Activated T-cell treated with anti-CD3 and anti-CD28 coated beads for 48 hours (primary cell): ENCODE measurements around the gene PFKL.

ENCODE experiments used
- DNase-seq: peaks from one replicate; pipeline ENCODE4 v3.0.0-alpha.2; 2020; ENCODE audit warnings: low read depth

The PFKL gene

DNA sequence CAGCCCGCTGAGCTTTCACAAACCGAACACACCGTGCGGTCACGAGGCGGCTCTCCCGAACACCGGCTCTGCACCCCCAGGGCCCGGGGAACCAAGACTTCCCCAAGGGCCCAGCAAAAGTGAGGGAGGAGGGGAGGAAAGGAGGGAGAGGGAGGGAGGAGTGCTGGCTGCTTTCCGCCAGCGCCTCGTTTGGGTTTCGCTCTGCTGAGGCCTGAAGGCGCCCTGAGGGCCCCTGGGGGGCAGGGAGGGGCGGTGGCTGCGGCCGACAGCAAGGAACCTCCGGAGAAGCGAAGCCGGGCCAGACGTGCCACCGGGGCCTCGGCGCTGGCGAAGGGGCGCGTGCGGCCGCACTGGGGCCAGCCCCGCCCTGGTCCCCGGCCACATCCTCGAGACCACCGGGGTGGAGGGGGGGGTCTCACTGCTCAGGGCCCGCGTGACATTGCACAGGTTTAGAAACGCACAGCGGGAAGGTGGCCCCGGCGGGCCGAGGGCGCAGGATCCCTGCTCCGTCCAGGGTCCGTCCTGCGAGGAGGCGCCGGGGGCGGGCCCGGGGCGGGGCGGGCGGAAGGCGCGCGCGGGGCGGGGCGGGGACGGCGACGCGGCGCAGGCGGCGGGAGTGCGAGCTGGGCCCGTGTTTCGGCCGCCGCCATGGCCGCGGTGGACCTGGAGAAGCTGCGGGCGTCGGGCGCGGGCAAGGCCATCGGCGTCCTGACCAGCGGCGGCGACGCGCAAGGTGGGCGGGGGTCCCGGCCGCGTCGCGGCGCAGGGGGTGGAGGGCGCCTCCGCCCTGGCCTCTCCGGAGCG, at the start of gene PFKL:
TSS of gene PFKL (plus strand) at position 596 of the 804 bp plus-strand sequence. CDS start at position 649, 53 bp downstream.
- peak; percentile 77 for DNase-seq

GRCh38 chr21:44253832-44254710, 45.8 kb upstream of the PFKL start:
- DNase-seq: no peak

- no peak for DNase-seq
Measured at GRCh38 chr21:44255511-44255981, 44.3 kb upstream of the PFKL start.

DNA sequence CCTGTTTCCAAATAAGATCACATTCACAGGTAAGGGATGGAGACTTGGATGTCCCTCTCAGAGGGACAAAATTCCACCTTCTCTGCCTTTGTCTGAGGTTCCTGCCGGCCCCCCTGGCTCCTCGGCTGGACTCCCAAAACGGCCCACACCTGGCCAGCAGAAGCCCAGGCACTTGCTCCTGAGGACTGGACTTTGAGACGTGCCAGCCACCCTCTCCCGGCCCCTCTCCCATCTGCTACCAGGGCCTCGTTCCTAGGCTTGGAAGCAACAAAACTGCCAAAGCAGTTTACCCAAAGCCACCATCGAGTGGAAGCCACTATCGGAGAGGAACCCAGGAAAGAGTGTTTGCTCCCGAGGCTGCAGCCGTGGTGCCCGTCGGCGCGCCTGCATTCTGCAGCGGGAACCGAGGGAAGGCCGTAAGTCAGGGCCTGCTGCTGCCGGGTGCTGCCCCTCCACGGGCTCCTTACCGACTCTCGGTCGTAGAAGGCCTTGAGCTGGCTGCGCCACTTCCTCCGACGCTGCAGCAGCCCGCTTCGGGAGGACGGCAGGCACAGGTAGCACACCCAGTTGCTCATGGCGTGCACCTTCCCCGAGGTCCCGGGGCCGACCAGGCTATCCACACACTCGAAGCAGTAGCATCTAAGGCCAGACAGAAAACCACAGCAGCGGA, 41.7 kb upstream of the PFKL start:
- no peak for DNase-seq

GRCh38 chr21:44259082-44259705, 40.7 kb upstream of the PFKL start:
- DNase-seq: no peak

DNA sequence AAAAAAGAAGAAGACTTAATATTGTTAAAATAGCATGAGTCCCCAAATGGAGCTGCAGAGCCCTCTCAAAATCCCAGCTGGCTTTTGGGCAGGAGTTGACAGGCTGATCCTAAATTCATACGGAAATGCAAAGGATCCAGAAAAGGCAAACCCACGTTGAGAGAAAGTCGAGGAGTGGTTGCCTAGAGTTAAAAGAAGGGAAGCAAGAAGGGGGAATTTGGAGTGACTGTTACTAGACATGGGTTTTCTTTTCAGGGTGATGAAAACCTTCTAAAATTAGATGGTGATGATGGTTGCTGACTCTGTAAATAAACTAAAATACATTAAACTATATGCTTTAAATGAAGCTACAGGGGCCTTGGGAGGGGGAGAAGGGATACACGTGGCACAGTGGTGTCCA, 39.8 kb upstream of the PFKL start:
- DNase-seq: no peak

GRCh38 chr21:44260791-44261631, 38.8 kb upstream of the PFKL start:
- DNase-seq: no peak

DNA sequence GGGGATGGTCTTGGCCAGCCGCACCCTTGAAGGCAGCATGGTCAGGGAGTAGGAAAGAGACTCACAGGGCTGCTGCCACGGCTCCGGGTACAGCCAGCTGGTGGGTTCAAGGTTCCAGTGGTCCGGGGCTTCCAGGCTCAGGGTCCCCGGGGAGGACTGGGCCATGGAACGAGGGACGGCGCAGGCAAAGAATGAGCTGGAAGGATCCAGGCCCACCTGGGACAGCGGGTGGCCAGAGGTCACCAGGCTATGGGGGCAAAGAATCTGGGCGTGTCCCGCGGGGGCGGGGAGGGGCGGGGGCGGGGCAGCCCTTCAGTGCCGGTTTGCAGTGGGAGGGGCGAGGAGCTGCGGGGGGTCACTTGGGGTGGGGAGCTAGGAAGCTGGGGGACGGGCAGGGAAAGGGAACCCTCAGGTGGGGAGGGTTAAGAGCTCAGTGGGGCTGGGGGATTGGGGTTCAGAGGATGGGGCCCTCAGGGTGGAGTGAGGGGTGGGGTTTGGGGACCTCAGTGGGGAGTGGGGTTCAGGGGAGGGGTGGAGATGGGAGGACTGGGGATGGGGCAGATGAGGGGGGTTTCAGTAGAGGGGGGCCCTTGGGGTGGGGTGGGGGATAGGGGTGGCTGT, 38.1 kb upstream of the PFKL start, which contains the start of gene DNMT3L:
TSS of gene DNMT3L (minus strand) at position 223 of the 621 bp plus-strand sequence. CDS start 638 bp downstream, outside the sequence.
- DNase-seq: no peak

- no peak for DNase-seq
Measured at GRCh38 chr21:44262338-44263056, 37.4 kb upstream of the PFKL start.

- DNase-seq: no peak
Measured at GRCh38 chr21:44263221-44263760, 36.6 kb upstream of the PFKL start.

- no peak for DNase-seq
Measured at GRCh38 chr21:44263768-44264167, 36.1 kb upstream of the PFKL start.

- DNase-seq: no peak
Measured at GRCh38 chr21:44265734-44266270, 34.1 kb upstream of the PFKL start.

DNA sequence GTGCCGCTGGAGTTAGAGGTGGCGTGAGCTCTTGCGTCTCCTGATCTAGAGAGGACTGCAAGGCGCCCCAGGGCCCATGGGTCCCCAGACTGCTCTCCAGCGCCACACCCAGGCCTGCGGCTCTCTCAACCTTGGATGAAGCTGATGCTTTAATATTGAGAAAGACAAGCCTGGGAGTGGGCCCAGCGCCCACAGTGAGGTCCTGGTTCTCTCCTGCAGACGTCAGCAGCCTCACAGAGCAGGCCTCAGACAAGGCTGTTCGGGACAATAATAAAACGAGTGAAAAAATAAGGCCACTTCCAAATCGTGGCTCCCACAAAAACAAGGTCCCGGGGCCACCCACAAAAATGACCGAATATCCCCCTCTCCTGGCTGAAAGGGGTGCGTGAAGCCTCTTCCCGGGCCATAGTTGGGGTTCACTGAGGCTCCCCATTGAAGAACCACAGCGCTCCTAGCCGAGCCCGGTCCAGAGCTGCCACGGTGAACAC, 32.2 kb upstream of the PFKL start:
- peak; percentile 8 for DNase-seq

DNA sequence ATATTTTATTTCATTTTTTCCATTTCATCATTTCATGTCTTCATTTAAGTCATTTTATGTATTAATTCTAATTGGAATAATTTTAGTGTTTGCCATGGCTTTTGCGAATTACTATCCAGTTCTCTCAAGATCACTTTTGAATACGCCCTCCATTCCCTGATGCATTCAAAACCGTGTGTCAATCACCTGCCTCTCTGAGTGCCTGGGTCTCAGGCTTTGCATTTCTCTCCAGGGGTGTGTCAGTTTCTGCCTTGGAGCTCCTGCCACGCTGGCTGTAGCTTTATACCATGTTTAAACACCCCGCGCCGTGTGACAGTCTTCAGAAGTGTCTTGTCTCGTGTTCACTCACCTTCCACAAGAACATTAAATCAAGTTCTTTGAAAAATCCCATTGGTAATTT, 30.8 kb upstream of the PFKL start:
- no peak for DNase-seq

GRCh38 chr21:44271558-44272283, 28.1 kb upstream of the PFKL start:
- DNase-seq: no peak

DNA sequence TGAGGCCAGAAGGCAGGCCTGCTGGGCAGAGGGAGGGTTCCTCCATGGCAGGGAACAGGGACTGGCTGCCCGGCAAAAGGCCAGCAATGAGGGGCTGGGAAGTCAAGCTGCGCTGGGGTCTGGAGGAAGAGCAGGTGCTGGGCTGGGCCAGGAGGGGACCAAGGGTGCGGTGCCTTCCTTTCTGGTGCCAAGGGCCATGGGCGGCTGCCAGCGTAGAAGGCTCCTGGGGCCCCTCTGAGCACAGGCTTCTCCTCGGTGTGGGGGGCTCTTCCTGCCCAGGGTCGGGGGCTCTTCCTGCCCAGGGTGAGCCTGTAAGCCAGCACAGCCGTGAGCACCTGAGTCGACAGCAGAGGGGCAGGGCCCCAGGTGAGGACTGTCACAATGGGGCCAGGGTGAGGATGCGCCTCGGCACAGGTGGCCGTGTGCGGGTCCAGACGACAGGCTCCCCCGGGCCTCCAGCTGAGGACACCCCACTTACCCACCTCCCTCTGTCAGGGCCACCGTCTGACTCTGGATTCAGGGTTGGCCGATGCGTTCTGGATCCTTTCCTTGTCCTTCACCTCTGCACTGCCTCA, 27.5 kb upstream of the PFKL start:
- DNase-seq: no peak

DNA sequence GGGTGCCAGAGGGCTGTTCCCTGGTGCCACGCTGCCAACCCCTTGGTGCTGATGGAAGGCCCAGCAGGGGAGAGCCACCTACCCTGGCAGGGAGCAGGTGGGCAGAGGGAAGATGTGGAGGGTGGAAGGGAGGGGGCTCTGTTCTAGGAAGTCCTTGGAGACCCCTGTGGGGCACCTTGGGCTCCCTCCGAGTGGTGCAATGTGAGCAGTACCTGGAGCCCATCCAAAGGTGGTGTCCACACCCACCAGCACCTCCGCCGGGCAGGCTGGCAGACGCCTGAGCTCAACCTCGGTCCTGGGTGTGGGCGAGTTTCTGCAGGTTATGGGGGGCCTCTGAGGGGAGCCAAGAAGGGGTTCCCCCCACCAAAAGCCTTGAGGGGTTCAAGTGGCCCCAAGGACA, 26.8 kb upstream of the PFKL start:
- DNase-seq: no peak

- DNase-seq: no peak
Measured at GRCh38 chr21:44275041-44275440, 24.8 kb upstream of the PFKL start.
